Measurements from ENCODE around the gene ESPN.

ESPN gene

DNA sequence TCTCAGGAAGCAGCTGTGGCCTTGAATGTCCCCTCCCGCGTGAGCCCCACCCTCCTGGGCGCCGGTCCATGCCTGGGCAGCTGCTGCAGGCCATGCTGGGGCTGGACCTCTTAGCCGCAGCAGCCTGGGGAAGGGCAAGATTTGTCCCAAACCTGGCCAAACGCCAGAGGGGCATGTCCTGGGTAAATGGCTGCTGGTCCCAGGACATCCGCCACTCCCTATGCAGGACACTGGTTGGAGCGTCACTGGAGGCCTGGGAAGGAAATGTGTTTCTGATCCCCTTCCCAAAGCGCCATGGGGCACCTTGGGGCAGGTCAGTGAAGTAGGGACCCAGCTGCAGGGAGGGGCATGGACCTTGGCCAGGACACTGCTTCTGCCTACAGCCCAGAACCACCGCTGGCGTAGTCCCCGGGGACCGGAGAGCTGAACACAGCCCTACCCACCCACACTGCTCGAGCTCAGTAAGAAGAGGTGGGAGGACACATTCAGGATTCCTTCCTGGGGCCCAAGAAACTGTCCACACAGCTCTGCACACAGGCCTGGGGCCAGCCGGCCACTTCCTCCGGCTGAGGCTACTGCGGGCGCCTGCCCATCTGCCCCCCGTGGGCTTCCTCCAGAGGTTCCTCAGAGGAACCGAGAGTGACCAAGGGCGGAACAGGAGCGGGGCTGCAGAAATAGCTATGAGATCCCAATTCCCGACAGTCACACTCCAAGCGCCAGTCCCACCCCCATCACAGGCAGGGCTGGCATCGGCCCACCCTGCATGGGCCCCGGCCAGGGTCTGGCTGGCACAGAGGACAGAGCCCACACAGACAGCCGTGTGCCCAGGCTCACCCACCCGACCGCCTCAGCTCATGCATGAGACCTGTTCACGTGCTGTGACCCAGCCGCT, 77.7 kb downstream of the ESPN start:
- DNase-seq (ENCODE audit: insufficient read length, low spot score) (no peak), FAIRE-seq (no peak)
- TF ChIP-seq POLR2A (IDR thresholded peaks at IDR 0.05; ENCODE audit: low read depth, low read length) = no peak

- DNase-seq (ENCODE audit: insufficient read length, low spot score) = no peak
- TF ChIP-seq POLR2A (IDR thresholded peaks at IDR 0.05; ENCODE audit: low read depth, low read length) = no peak
- FAIRE-seq = no peak
Measured at GRCh38 chr1:6503884-6504602, 79.5 kb downstream of the ESPN start.

DNA sequence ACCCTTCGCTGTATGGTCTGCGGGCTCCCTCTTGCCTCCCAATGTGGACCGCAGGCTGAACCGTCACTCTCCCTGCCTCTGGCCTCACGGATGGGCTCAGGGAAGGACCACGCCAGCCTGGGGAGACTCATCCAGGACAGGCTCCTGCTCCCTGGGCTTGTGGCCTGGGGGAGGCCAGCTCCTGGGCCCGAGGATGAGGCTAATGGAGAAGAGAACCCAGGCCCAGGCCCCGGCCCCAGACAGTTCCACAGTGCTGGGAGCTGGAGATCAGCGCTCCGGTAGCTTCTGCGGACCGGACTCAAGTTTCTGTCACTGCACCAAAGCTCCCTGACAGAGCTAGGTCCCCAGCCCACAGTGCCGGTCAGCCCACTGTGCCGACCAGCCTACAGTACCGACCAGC, 80.3 kb downstream of the ESPN start:
- no peak for FAIRE-seq
- no peak for DNase-seq (ENCODE audit: insufficient read length, low spot score)
- no peak for TF ChIP-seq POLR2A (IDR thresholded peaks at IDR 0.05; ENCODE audit: low read depth, low read length)

- TF ChIP-seq POLR2A (IDR thresholded peaks at IDR 0.05; ENCODE audit: low read depth, low read length) = no peak
- FAIRE-seq (no peak), DNase-seq (ENCODE audit: insufficient read length, low spot score) (no peak)
Measured at GRCh38 chr1:6505367-6506209, 81.0 kb downstream of the ESPN start.

DNA sequence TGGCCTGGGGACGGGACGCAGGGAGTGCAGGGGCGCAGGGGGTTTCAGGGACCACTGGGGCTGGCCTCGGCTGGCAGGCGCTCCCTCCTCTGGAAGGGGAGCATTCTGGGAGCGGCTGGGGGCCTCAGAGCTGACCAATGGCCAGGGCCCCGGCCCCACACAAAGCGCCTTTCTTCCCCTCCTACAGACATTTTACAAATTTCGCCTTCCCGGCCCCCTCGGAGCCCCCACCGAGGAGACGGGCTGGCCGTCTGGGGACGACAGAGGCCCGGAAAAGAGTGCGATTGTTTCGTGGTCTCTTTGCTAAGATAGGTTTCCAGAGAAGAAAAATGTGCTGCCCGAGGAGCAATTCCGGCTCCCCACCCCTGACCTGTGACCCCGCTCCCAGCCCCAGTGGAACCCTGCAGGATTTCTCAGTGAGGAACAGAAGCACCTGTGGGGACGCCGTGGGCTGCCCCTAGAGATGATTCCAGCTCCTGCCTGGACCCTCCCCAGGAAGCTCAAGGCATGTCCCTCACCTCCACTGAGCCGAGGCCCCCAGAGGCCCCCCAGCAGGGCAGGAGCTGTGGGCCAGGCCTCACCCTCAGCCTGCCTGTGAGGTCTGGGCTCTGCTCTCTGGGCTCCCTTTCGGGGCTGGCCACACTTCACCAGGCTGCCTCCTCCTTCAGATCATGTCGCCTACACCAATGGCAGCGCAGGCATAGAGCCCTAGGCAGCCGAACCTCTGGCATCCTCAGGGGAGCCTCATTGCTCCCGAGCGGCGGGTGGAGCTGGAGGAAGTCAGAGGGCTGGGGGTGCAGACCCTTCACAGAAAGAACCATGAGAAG, 81.8 kb downstream of the ESPN start:
- TF ChIP-seq POLR2A (IDR thresholded peaks at IDR 0.05; ENCODE audit: low read depth, low read length) = no peak
- DNase-seq (ENCODE audit: insufficient read length, low spot score) (no peak), FAIRE-seq (no peak)

- no peak for FAIRE-seq
- TF ChIP-seq POLR2A (IDR thresholded peaks at IDR 0.05; ENCODE audit: low read depth, low read length) = no peak
- no peak for DNase-seq (ENCODE audit: insufficient read length, low spot score)
Measured at GRCh38 chr1:6507037-6507428, 82.5 kb downstream of the ESPN start.

DNA sequence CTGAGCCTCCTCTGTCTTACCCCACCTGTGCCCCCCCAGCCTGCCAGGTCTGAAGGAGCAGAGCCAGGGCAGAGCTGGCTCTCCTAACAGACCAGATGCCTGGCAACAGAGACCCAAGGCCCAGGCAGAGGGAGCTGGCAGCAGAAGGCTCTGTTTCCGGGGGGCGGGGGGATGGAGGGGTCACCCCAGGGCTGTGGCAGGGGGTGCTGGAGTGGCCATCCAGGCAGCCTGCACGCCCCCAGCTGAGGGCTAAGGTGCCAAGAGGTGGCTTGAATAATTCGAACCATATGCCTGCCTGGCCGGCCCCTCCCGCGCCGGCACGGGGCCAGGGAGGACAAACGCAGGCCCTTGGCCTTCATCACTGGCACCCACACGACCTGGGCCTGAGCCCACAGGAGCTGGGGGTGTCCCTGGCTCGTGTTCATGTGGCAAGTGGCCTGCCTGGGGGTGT, 82.9 kb downstream of the ESPN start:
- TF ChIP-seq POLR2A (IDR thresholded peaks at IDR 0.05; ENCODE audit: low read depth, low read length) = no peak
- no peak for FAIRE-seq

GRCh38 chr1:6508154-6508815, 83.7 kb downstream of the ESPN start:
- DNase-seq (ENCODE audit: insufficient read length, low spot score) (no peak), FAIRE-seq (no peak)
- TF ChIP-seq POLR2A (IDR thresholded peaks at IDR 0.05; ENCODE audit: low read depth, low read length) = no peak

More for the DNA sequence above, 82.9 kb downstream of the ESPN start:
- DNase-seq (ENCODE audit: insufficient read length, low spot score) = no peak

DNA sequence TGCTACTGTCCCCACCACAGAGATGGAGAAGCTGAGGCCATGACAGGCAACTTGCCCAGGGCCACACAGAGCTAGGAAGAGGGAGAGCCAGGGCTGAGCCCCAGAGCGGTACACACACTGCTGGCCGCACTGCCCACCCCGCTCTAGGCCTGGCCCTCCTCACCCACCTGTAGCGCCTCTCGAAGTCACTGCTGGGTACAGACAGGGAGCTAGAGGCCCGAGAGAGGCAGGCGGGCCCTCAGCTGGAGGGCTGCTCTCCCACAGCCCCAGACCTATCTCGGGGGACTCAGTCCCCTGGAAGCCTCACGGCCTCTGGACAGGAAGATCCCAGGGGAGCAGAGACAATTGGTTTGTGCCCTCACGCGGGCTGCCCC, 84.2 kb downstream of the ESPN start:
- no peak for DNase-seq (ENCODE audit: insufficient read length, low spot score)
- no peak for FAIRE-seq
- TF ChIP-seq POLR2A (IDR thresholded peaks at IDR 0.05; ENCODE audit: low read depth, low read length) = no peak

- FAIRE-seq (no peak), DNase-seq (ENCODE audit: insufficient read length, low spot score) (no peak)
- TF ChIP-seq POLR2A (IDR thresholded peaks at IDR 0.05; ENCODE audit: low read depth, low read length) = no peak
Measured at GRCh38 chr1:6509220-6509918, 84.8 kb downstream of the ESPN start.

DNA sequence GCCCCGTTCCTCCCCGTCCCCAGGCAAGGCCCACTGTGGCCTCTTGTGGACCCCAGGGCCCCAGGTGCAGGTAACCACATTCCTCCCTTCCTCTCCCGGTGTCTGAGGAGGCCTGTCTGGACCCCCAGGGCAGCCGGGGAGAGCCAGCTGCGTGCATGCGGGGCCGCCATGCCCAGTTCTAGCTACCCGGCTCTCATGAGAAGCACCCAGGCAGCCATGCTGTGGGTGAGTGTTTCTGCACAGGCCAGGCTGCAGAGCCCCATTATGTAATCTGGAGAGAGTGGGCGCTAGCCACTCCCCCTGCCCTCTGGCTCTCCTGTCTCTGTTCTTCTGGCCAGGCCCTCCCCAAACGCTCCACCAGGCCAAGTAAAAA, 85.3 kb downstream of the ESPN start:
- FAIRE-seq (no peak), DNase-seq (ENCODE audit: insufficient read length, low spot score) (no peak)
- TF ChIP-seq POLR2A (IDR thresholded peaks at IDR 0.05; ENCODE audit: low read depth, low read length) = no peak

DNA sequence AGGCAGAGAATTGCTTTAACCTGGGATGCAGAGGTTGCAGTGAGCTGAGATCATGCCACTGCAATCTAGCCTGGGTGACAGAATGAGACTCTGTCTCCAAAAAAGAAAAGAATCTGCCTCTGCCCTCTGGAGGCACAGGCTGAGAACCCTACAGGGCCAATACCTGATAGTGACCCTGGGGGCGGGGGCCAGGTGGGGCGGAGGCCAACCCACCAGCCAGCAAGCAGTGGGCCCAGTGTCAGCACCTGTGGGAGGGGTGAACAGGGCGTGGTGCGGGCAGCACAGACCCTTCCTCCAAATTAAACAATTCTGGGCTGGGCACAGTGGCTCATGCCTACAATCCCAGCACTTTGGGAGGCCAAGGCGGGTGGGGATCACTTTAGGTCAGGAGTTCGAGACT, 85.9 kb downstream of the ESPN start:
- no peak for FAIRE-seq
- TF ChIP-seq POLR2A (IDR thresholded peaks at IDR 0.05; ENCODE audit: low read depth, low read length) = no peak
- DNase-seq (ENCODE audit: insufficient read length, low spot score) = no peak

All from H54 (cell line).